Lower lobe of right lung (tissue), 2 donors: ENCODE data around the gene MRPL4. TPM values are rescaled to one million over a fixed set of nuclear protein-coding genes. Genes with fewer than 3 reads are reported as not detected.

ENCODE experiments used
- ATAC-seq, 2 donors: fragments of 200-7000 bp; cut with Tn5 transposase; one replicate each; pipeline ENCODE4 v1.9.1; 2020 to 2022; ENCODE audit warnings: mild to moderate bottlenecking in 2 of 2, moderate library complexity in 2 of 2
- DNase-seq: peaks from one replicate; pipeline ENCODE4 v3.0.0-alpha.2; 2020
- H3K27ac ChIP-seq: fragments of 200-600 bp; one replicate; pipeline ENCODE4 v1.8.0; 2022
- H3K27me3 ChIP-seq: fragments of 200-600 bp; one replicate; pipeline ENCODE4 v1.8.0; 2022; ENCODE audit warnings: low read depth
- H3K36me3 ChIP-seq: fragments of 200-600 bp; one replicate; pipeline ENCODE4 v1.8.0; 2022; ENCODE audit warnings: mild to moderate bottlenecking
- H3K4me1 ChIP-seq: fragments of 200-600 bp; one replicate; pipeline ENCODE4 v1.8.0; 2022
- H3K4me3 ChIP-seq: fragments of 200-600 bp; one replicate; pipeline ENCODE4 v1.8.0; 2022; ENCODE audit warnings: mild to moderate bottlenecking
- H3K9me3 ChIP-seq: fragments of 200-600 bp; one replicate; pipeline ENCODE4 v1.8.0; 2022
- CTCF ChIP-seq: fragments of 200-600 bp; IDR thresholded peaks from one replicate; pipeline ENCODE4 v1.8.0; 2022; ENCODE audit warnings: antibody characterized with exemption, mild to moderate bottlenecking
- intact Hi-C: fragments of 100-400 bp; cut with DNase I; formaldehyde crosslinking; loops from one replicate; pipeline ENCODE4 v1.11.0; 2022
- total RNA-seq: library from RNA; stranded (reverse); fragmentation: NEBNext Ultra II Directional; extraction: Animal tissue kit (Norgen Biotek cat#: 25700); gene quantifications from one replicate; pipeline ENCODE4 v1.2.1, GENCODE V29; 2021
- donor health status: DM: no; HTN: yes; CAD: no; lungs with severe emphysema.

Gene MRPL4
- total RNA-seq, 1 donor from 2014 or later = 40.3 TPM

- Histone ChIP-seq H3K27me3 (peaks cover 43% of the 10 kb centered on the region), H3K36me3 (no peaks in the 10 kb centered on the region), H3K4me1 (peaks cover 56% of the 10 kb centered on the region), H3K9me3 (no peaks in the 10 kb centered on the region), H3K4me3 (peak overlapping the region; percentile 50), H3K27ac (no peak overlapping the region)
- peak; percentile 18 for TF ChIP-seq CTCF
- peak; percentile 46 to 58 for ATAC-seq
- DNase-seq = peak; percentile 86
- intact Hi-C loops = no loop called here
Observed at GRCh38 chr19:10295305-10295846, 43.4 kb downstream of the MRPL4 start.

- Histone ChIP-seq H3K27me3 (peaks cover 39% of the 10 kb centered on the region), H3K36me3 (no peaks in the 10 kb centered on the region), H3K27ac (no peak overlapping the region), H3K9me3 (no peaks in the 10 kb centered on the region), H3K4me1 (peaks cover 50% of the 10 kb centered on the region), H3K4me3 (peak overlapping the region; percentile 50)
- TF ChIP-seq CTCF = no peak
- ATAC-seq = no peak
- no peak for DNase-seq
- intact Hi-C loops = no loop called here
Observed at GRCh38 chr19:10295847-10296591, 44.0 kb downstream of the MRPL4 start.

GRCh38 chr19:10299545-10300458 is 47.8 kb downstream of the MRPL4 start:
- ATAC-seq (peak in 1 of 2 donors; percentile 4), DNase-seq (no peak)
- H3K4me1 ChIP-seq = peaks cover 15% of the 10 kb centered on the region
- peaks cover 7% of the 10 kb centered on the region for H3K27me3 ChIP-seq
- no peak overlapping the region for H3K27ac ChIP-seq
- no peak overlapping the region for H3K4me3 ChIP-seq
- intact Hi-C loops = no loop called here
- H3K9me3 ChIP-seq = no peaks in the 10 kb centered on the region
- TF ChIP-seq CTCF = no peak
- H3K36me3 ChIP-seq = no peaks in the 10 kb centered on the region

GRCh38 chr19:10305139-10305806 is 53.3 kb downstream of the MRPL4 start:
- TF ChIP-seq CTCF = no peak
- no peak overlapping the region for H3K4me3 ChIP-seq
- no peaks in the 10 kb centered on the region for H3K27me3 ChIP-seq
- no peaks in the 10 kb centered on the region for H3K4me1 ChIP-seq
- H3K9me3 ChIP-seq = no peaks in the 10 kb centered on the region
- peak overlapping the region; percentile 41 for H3K27ac ChIP-seq
- DNase-seq (peak; percentile 68), ATAC-seq (peak; percentile 65 to 67)
- peaks cover 7% of the 10 kb centered on the region for H3K36me3 ChIP-seq
- intact Hi-C loops = no loop called here

GRCh38 chr19:10306327-10306726 is 54.3 kb downstream of the MRPL4 start:
- TF ChIP-seq CTCF = no peak
- H3K27me3 ChIP-seq = no peaks in the 10 kb centered on the region
- peaks cover 8% of the 10 kb centered on the region for H3K36me3 ChIP-seq
- H3K4me3 ChIP-seq = no peak overlapping the region
- H3K4me1 ChIP-seq = no peaks in the 10 kb centered on the region
- ATAC-seq (no peak), DNase-seq (no peak)
- H3K27ac ChIP-seq = no peak overlapping the region
- no peaks in the 10 kb centered on the region for H3K9me3 ChIP-seq
- intact Hi-C loops = no loop called here
